ENCODE data around the gene CNGA1.
"Not testable (repeated sequence)": the region's sequence is repeated elsewhere in the genome, so short reads cannot be mapped to it uniquely, and the experiment has no call there.

Gene CNGA1

GRCh38 chr4:47968847-47969246 lies 47.6 kb downstream of the CNGA1 start:
- DNase-seq (ENCODE audit: low read depth in 2 of 2) = no peak

- DNase-seq (ENCODE audit: low read depth in 2 of 2) = no peak
Measured at GRCh38 chr4:47954677-47955076, 61.8 kb downstream of the CNGA1 start.

DNA sequence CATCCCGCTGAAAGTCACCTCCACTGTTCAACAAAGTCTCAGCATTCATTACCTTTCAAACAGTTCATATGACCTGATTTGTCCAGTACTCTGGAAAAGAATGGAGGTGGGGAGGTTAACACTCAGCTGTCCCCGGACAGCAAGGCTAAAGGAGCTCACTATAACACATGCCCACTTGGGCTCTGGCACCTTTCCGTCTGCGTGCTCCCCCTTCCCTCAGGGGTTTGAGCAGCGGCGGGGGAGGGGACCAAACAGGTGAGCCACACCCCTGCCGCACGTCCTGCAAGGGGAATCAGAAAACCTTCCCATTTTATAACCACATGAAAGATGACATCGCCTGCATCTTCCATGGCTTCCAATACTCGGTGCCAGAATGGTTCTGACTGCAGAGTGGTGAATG lies 62.2 kb downstream of the CNGA1 start:
- no peak for DNase-seq (ENCODE audit: low read depth in 2 of 2)

- DNase-seq (ENCODE audit: low read depth in 2 of 2) = no peak
Measured at GRCh38 chr4:47945930-47946726, 70.4 kb downstream of the CNGA1 start.

DNA sequence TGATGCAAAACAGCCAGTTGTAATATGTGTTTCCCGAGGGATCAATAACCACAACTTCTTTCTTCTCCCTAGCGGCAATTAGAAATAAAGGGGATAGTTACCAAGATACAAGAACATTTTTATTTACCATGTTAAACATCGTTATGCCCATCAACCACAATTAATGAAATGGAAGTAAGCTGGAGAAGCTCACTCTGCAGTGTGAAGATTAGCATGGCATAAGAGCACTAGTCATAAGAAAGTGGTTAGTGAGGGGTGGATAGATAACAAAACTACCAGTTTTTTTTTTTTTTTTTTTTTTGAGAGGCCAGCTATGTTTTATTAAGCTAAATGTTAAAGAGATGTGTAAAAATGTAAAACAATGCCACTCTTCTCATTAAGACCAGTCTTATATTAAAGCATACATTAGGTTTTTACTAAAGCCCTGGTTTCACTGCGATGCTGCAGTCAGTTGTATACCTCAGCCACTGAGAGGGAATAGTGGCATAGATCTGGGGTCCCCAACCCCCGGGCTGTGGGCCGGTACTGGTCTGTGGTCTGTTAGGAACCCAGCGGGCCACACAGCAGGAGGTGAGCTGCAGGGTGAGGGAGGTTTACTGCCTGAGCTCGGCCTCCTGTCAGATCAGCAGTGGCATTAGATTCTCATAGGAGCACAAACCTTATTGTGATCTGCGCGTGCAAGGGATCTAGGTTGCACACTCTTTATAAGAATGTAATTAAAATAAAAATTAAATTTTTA lies 74.2 kb downstream of the CNGA1 start:
- no peak for DNase-seq (ENCODE audit: low read depth in 2 of 2)

DNA sequence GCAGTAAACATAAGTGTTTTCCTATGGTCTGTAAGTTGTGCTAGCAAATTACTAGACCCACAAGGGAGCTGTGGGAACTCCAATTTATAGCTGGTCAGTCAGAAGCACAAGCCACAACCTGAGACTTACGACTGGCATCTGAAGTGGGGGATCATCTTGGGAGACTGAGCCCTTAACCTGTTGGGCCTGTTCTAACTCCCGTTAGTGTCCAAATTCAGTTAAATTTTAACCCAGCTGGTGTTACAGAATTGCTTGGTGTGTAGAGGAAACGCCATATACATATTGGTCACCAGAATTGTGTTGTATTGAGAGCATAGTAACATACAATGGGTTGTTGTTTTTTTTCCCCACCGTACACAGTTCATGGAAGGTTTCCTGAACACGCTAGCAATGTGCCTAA lies 77.0 kb downstream of the CNGA1 start:
- DNase-seq (ENCODE audit: low read depth in 2 of 2) = no peak

DNA sequence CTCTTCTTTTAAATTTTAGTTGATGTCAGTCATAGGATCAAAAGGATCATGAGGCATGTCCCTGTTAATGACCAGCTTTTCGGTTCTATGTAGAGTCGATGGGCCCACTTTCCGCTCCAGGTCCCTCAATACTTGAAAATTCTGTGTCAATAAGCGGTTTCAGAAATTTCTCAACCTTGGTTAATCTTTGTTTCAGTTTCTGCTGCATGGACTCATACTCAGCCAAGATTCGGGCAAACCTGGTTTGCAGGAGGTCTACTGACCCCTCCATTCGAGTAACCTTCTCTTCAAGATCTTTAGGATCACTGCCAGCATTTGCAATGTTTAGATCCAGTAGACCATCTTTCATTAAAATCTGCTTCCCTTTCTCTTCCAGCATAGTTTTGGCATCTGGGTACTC lies 80.1 kb downstream of the CNGA1 start:
- DNase-seq (ENCODE audit: low read depth in 2 of 2) = no peak

DNA sequence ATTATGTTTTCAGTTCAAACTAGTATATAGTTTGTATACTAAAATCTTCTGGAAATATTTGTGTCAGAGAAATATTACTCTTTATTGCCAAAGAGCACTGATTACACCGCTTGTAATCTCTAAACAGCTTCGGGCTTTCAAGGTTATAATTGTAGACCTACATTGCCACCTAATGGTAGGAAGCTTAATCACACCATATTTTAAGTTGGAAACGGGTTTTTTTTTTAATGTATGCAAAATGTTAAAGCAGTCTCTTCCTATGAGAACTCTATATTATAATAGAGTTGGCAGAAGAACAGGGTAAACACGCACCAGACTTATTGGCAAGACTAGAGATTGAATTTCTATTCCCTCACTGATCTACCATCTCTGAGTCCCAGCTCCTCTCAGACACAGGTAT lies 82.6 kb downstream of the CNGA1 start:
- no peak for DNase-seq (ENCODE audit: low read depth in 2 of 2)

DNA sequence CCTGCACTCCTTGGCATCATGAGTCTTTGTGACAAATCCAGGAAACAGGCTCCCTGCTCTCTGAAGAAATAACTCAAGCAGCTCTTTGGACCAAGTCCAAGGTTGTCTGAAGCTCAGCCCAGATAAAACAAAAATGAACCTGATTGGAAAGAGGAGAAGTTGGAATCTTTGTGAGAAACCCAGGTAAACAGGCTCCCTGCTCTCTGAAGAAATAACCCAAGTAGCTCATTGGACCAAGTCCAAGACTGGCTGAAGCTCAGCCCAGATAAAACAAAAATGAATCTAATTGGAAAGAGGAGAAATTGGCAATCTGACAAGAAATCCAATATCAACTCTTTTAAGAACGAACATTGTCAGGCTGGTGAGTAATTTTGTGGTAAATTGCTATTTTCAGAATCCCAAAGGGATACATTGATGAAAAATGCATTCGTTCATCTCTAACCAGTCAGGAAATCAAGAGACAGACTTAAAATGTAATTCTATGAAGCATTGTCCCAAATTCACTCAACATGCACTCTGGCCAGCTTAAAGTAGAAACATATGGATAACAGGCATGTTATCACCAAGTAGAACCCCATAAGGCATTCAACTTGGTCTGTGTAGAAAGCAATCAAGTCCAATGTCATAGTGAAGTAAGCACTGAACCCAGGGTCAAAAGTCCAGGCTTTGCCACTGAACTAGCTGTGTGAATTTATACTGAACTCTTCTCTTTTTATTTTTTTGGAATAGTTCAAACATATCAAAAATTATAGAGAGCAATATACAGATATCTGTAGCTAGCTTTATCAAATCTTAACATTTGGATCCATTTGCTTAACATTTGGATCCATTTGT lies 85.3 kb downstream of the CNGA1 start:
- DNase-seq (ENCODE audit: low read depth in 2 of 2) = no peak

DNA sequence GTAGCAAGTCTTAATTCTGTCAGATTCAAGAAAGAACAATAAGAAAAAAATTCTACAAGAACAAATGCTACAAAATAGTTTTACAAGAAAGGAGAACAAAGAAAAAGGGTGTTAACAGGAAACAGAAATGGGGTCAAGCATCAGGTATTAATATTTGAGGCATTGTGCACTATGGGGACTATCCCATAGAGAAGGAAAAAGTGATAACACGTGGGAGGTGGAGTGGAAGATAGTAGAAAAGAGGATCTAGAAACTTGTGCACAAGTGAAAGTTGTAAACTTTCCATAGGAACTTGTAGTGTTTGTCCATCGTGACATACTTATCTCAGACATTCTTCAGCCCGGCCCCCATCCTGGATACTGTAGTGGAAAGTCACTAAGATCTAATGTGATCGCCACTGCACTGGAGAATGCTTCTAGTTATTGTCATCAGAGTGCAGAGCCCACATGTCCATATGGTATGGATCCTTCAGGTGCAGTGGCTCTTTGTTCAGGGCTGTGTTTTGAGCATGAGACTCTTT lies 86.7 kb downstream of the CNGA1 start:
- no peak for DNase-seq (ENCODE audit: low read depth in 2 of 2)

- DNase-seq (ENCODE audit: low read depth in 2 of 2) = peak; percentile 13 to 15
Measured at GRCh38 chr4:47926667-47927258, 89.7 kb downstream of the CNGA1 start.

DNA sequence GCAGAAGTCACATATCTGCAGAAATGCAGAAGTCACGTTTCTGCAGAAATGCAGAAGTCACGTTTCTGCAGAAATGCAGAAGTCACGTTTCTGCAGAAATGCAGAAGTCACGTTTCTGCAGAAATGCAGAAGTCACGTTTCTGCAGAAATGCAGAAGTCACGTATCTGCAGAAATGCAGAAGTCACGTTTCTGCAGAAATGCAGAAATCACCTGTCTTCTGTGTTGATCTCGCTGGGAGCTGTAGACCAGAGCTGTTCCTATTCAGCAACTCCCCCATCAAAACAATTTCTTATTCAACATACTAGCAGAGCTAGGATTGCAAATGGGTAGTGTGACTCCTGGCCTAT lies 93.2 kb downstream of the CNGA1 start:
- not testable (repeated sequence) for DNase-seq (ENCODE audit: low read depth in 2 of 2)

GRCh38 chr4:47922436-47923260 lies 93.8 kb downstream of the CNGA1 start:
- not testable (repeated sequence) for DNase-seq (ENCODE audit: low read depth in 2 of 2)

DNA sequence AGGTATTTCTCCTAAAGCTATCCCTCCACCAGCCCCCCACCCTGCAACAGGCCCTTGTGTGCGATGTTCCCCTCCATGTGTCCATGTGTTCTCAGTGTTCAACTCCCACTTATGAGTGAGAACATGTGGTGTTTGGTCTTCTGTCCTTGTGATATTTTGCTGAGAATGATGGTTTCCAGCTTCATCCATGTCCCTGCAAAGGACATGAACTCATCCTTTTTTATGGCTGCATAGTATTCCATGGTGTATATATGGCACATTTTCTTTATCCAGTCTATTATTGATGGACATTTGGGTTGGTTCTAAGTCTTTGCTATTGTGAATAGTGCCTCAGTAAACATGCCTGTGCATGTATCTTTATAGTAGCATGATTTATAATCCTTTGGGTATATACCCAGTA lies 99.3 kb downstream of the CNGA1 start:
- not testable (repeated sequence) for DNase-seq (ENCODE audit: low read depth in 2 of 2)

DNA sequence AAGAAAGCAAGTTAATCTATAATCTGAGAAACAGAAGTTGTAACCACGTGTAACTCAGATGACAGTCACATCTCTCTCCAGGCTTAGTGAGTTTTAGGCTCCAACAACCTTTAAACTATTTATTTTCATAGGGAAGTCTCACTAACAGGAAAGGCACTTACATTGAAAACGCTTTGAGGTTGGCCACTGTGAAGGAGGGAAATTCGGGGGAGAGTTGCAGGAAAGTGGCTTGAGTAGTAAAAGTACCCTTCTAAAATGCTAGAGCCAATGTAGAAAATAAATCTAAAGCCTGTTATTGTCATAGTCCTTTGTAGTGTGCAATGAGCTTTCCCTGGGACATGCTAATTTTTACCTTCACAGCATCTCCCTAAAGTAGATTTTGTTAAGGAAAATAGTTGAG lies 101.1 kb downstream of the CNGA1 start:
- DNase-seq (ENCODE audit: low read depth in 2 of 2) = no peak

GRCh38 chr4:47914926-47915237 lies 101.6 kb downstream of the CNGA1 start:
- no peak for DNase-seq (ENCODE audit: low read depth in 2 of 2)

DNA sequence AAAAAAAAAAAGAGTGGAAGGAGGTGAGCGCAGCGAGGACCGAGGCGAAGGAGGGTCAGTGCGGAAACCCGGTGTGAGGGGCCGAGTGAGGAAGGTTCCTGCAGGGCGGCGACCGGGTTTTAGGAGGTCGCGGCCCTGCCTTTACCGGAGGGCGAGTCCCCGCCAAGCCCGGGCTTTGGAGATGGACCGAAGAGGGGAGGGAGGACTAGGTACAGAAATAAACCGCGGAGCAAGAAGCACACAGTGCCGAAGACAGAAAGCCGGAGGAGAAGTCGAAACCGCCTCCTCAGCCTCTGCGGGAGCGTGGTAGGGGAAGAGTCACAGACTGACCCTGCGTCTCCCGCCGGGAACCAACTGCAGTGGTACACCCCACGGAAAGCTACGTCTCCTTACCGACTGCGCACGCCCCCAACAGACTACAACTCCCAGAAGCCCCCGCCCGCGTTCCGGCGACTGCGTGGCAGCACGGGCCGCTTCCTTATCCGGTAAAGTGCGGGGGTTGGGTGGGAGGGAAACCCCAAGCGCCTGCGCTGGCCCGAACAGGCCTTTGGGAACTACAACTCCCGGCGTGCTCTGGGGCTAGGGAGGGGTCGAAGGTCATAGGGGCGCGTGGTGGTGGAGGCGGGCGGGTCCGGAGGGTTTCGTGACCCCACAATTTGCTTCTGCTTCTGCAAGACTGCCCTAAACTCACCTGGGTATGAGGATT lies 102.1 kb downstream of the CNGA1 start, which contains the start of gene NFXL1:
TSS of gene NFXL1 (minus strand) at position 364 of the 706 bp plus-strand sequence. CDS start 380 bp downstream, outside the sequence.
- peak; percentile 94 to 95 for DNase-seq (ENCODE audit: low read depth in 2 of 2)

GRCh38 chr4:47913861-47914219 lies 102.6 kb downstream of the CNGA1 start:
- peak; percentile 14 to 26 for DNase-seq (ENCODE audit: low read depth in 2 of 2)

GRCh38 chr4:47913330-47913729 lies 103.2 kb downstream of the CNGA1 start:
- DNase-seq (ENCODE audit: low read depth in 2 of 2) = no peak

DNA sequence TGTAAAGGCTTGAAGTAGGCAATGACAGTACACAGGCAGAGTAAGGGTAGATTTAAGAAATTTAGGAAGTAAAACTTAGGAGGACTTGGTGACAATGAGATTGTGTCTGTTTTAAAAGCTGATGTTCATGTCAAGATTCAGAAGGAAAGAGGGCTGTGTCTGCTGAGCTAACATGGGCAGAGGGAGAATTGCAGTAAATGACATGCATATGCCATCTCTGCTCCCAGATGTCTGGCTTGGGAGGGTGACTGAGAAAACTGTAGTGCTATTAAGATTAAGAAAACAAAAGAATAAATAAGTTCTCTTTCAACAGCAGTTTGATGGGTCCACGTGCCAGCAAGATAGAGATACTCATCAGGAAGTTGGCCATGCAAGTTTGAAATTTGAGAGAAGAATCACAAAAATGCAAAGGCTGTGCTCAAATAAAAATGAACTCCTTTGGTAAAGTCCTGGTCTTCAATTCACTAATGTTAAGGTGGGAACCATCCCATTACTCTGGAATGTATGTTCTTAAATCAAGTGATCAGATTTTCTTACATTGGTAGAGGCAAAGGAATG lies 109.3 kb downstream of the CNGA1 start:
- no peak for DNase-seq (ENCODE audit: low read depth in 2 of 2)
